Muscle of arm (tissue), 12 donors: ENCODE results near the gene TMEM132D. TPM values are rescaled to one million over a fixed set of nuclear protein-coding genes. Genes with fewer than 3 reads are reported as not detected.
"Not testable (repeated sequence)": the region's sequence is repeated elsewhere in the genome, so short reads cannot be mapped to it uniquely, and the experiment has no call there.

Experiments
- DNase-seq: peaks from one replicate; pipeline ENCODE4 v3.0.0-alpha.2; 2013
- polyA plus RNA-seq, 12 donors: library from polyadenylated mRNA; unstranded; fragments of 120-200 nt; gene quantifications; one replicate each; pipeline ENCODE4 v1.2.1, GENCODE V29; 2013; ENCODE audit not compliant: insufficient read length in 12 of 12

Gene TMEM132D
- polyA plus RNA-seq, 12 donors, result 0.30 to 1.0 (median 0.59) TPM; not detected in 2

DNA sequence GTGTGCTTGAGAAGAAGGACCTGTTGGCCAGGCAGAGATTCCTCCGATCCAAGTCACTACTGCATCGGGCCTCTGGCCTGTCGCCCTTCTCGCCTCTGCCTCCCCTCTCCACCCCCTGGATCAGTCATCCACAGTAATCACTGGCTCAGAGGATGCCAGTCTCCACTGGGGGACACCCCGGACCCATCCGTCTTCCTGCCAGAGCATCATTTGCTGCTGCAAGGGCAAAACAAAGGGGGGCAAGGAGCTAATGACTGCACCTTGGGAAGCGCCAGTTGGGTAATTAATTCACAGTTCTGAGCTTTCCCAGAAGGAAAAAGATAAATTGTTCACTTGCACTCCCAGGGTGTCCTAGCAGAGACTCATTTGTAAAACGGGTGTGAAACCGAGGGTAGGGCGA, 835.1 kb downstream of the TMEM132D start:
- DNase-seq, result no peak

DNA sequence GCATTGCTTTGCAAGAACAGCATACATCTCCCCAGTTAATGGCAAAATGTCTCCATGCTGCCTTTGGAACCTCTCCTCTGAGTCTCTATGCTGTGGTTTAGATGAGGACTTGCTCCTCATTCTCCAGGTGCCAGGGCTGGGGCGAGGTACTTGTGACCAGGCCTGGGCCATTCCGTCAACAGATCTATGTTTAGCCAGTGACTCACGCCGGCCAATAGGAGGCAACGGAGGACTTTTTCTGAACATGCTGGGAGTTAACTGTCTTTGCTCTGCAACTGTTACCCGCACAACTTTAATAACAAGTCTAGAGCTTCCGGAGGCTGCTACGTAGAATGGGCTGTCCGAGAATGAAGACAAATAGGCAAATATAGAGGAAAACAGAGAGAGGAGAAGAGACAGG, 836.3 kb downstream of the TMEM132D start:
- DNase-seq, result no peak

DNA sequence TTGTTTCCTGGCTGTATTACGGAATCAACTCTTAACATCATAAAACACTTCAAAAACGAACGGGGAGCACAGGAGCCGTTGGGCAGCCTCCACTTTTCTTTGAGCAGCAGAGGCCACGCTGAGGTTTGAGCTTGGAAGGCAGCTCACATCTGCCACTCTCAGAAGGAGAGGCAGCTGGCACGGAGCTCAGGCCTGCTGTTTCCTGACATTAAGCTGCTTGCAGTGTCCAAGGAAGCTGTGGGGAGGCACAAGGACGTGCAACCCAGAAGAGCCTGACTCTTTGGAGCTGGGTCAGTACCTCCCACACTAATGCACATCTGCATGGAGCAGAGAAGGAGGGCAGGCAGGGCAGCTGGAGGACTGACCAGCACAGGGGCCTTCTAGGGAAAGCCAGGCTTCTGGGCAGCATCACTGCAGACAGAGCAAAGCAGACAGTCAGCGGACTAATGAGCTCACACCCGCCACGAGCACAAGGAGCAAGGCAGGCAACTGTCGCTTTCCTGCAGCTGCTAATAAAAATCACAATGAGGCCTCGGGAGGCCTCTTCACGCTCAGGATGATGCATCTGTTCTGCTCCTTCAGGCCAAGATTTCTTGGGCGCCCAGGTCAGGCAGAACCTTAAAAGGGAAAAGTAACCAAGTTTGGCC, 839.5 kb downstream of the TMEM132D start:
- DNase-seq, result peak; percentile 14

DNA sequence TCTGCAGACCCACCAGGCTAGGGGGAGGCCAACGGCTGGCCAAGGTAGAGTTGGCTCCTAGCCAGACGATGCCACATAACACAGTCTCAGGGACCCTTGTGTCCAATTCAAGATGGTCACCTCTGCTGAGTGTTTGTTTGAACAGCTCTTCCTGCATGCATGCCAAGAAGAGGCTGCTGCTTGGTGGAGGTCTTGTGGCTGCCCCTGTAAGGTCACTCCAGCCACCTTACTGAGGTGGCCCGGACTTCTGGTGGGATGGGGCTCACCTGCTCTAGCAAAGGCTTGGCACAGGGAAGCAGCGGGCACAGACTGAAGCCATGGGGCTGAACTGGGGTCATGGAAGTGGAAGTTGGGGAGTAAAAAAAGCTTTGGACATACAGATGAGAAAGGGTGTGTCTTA, 840.2 kb downstream of the TMEM132D start:
- DNase-seq, result no peak

DNA sequence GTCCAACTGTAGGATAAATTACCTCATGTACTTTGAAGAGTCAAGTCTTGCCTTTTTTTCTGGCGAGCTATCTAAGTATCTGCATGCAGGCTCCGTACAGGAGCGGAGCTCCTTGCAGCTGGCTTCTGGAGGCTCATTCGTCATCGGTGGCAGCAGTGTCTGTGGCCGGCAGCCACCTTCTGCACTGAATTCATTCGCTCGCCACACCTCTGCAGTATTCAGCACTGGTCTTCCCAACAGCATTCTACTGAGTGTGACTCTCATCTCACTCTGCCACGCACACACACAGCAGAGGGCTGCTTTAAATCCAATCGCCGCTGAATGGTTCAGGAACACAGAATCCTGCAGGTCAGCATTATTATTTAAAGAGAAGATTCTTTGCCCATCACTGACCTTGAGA, 850.6 kb downstream of the TMEM132D start:
- no peak for DNase-seq

DNA sequence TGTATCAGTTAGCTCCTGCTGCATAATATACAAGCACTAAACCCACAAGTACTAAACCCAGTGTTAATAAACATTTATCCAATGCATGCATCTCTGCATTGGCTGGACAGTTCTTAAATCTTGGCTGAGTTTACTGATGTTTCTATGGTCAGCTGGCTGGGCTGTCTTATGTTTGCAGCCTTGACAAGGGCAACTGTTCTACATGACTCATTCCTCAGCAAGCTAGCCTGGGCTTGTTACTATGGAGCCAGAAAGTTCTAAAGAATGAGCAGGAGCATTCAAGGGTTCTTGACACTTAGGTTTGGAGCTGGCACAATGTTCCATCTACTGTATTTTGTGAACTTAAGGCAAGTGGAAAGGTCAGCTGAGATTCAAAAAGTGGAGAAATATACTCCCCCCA, 851.5 kb downstream of the TMEM132D start:
- no peak for DNase-seq

DNA sequence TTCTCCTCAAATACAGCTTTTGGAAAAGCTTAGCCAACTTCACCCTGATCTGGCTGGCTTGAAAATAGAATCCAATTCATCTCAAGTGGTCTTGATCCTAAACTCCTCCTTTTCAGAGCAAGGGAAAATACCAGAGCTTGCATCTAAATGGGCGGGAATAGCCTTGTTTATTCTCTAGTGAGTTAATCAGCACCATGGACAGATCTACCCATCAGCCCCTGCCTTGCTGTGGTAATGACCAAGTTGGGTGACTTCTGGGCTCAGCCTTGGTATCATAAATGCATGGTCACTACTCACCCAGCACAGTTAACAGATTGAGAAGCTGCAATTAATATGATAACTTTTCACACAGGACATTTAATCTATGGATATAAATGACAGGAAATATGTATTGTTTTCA, 853.9 kb downstream of the TMEM132D start:
- DNase-seq, result peak; percentile 28

DNA sequence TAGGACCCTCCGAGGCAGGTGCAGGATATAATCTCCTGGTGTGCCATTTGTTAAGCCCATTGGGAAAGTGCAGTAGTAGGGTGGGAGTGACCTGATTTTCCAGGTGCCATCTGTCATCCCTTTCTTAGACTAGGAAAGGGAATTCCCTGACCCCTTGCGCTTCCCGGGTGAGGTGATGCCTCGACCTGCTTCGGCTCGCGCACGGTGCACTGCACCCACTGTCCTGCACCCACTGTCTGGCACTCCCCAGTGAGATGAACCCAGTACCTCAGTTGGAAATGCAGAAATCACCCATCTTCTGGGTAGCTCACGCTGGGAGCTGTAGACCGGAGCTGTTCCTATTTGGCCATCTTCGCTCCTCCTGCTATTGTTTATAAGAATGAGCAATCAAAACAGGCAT, 860.5 kb downstream of the TMEM132D start:
- DNase-seq, result not testable (repeated sequence)

DNA sequence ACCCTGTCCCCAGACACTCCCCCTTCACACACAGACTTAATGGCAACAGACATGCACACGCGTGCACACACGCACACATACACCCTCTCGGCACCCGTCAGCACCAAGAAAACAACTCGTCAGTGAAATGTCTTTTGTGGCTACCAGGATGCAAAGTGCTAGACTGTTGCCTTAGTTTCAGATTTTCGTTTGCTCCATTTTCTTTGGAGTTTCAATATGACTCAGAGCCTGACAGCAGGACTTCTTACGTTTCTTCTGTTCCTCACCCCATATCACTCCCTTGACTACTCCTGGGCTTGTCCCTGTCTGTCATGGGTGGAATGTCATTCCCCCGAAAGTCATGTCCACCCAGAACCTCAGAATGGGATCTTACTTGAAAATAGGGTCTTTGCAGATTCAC, 867.7 kb downstream of the TMEM132D start:
- DNase-seq, result no peak

DNA sequence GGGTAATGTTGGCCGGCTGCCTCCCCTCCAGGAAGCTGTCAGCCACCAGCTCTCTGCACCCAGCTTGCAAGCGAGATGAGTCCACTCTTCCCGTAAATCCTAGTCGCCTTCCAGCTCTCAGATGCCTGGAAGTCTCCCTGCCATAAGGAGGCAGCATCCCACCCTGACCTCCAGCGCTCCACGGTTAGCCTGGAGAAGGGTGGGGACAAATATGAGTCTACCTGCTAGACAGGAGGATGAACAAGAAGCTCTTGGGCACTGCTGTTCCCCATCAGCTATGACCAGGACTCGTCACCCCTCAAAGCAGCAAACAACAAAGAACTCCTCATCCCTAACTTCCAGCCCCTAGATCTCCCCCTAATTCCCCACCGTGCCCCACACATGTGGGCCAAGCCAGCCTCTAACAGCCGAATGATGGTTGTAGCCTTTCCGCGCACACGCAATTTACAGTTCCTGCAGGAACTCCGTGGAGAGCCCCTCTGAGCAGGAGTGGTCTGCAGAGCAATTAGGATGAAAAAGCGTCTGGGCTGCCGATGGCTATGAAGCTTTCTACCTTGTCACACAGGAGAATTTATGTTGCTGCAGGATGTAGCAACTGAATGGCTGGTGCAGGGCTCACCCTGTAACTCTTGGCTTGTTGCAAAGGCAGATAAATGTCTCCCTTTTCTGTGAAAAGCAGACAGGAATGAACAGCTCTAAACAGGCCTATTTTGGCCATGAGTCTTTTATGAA, 869.1 kb downstream of the TMEM132D start:
- DNase-seq, result no peak

DNA sequence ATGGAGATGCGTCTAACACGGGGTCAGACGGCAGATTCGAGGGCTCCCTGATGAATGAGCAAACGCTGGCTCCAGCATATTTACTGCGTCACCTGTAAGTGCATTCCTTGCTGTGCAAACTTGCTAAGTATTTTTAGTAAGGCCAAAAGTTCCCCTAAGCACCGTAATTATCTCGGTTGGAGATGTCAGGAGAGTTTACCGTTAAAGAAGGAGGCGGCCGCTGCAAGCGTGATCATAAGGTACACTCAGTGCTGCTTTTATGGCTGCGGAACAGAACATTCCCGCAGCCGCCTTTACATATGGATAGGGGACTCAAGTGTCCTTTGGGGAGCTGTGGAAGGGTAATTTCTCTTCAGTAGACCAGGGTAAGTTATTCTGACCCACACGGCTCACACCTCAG, 875.0 kb downstream of the TMEM132D start:
- DNase-seq, result no peak

DNA sequence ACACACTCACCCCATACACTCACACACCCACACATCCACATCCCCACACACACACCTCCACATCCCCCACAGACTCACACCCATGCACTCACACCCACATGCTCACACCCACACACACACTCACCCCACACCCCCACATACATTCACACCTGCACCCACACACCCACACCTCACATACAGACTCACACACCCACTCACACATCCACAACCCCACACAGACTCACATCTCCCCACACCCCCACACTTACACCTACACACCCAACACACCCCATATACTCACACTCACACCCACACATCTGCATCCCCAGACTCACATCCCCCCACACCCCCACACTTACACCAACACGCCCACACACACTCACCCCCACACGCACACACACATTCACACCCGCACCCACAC, 878.8 kb downstream of the TMEM132D start:
- DNase-seq, result no peak
